Small intestine (tissue), 7 donors: ENCODE data around the gene ATRN. TPM values are rescaled to one million over a fixed set of nuclear protein-coding genes. Genes with fewer than 3 reads are reported as not detected.

Source experiments
- DNase-seq, 2 donors: peaks; one replicate each; pipeline versions ENCODE4 v3.0.0 to v3.0.0-alpha.2; 2013
- FAIRE-seq: peaks from 2 replicates; lab custom pipeline; 2012; peaks lifted over from hg19 to GRCh38; lab: Jason Lieb, UNC
- H3K27ac ChIP-seq, 3 donors: one replicate each; pipeline ENCODE4 v1.5.1; 2013; ENCODE audit warnings: low read length in 2 of 3, mild to moderate bottlenecking in 2 of 3, control low read depth in 1 of 3, inconsistent platforms in 1 of 3, low read depth in 1 of 3, moderate library complexity in 1 of 3
- H3K27me3 ChIP-seq, 3 donors: one replicate each; pipeline ENCODE4 v1.6.1; 2013; ENCODE audit warnings: low read length in 3 of 3, inconsistent platforms in 1 of 3; ENCODE audit not compliant: control insufficient read depth in 3 of 3, insufficient read depth in 3 of 3
- H3K36me3 ChIP-seq, 3 donors: one replicate each; pipeline ENCODE4 v1.6.1; 2013; ENCODE audit warnings: low read length in 3 of 3, inconsistent platforms in 1 of 3, low read depth in 1 of 3, mild to moderate bottlenecking in 1 of 3, moderate library complexity in 1 of 3; ENCODE audit not compliant: control insufficient read depth in 3 of 3, insufficient read depth in 2 of 3
- H3K4me1 ChIP-seq, 3 donors: one replicate each; pipeline ENCODE4 v1.6.1; 2013; ENCODE audit warnings: low read length in 2 of 3, inconsistent platforms in 1 of 3, low read depth in 1 of 3, mild to moderate bottlenecking in 1 of 3, moderate library complexity in 1 of 3; ENCODE audit not compliant: control insufficient read depth in 3 of 3, insufficient read depth in 2 of 3
- H3K4me3 ChIP-seq, 3 donors: one replicate each; pipeline ENCODE4 v1.5.1; 2013; ENCODE audit warnings: low read length in 3 of 3, control low read depth in 1 of 3, inconsistent platforms in 1 of 3, low read depth in 1 of 3, mild to moderate bottlenecking in 1 of 3, moderate library complexity in 1 of 3
- H3K9me3 ChIP-seq, 2 donors: one replicate each; pipeline ENCODE4 v1.6.1; 2013; ENCODE audit warnings: low read depth in 1 of 2, low read length in 1 of 2; ENCODE audit not compliant: control insufficient read depth in 2 of 2, insufficient read depth in 1 of 2
- WGBS, 3 donors: extraction: QIAGEN DNeasy Blood & Tissue Kit; methylation state at CpG; one replicate each; pipeline ENCODE4 v1.1.7; 2013; 5-methylcytosine and 5-hydroxymethylcytosine counted together
- polyA plus RNA-seq, 4 donors: library from polyadenylated mRNA; stranded (reverse) in 3 of 4; unstranded in 1 of 4; fragments of 200-250 nt in 3 of 4; fragments of 120-200 nt in 1 of 4; gene quantifications; one replicate each; pipeline versions ENCODE4 v1.2.1 to v1.2.3, GENCODE V29; 2013
- donor health status: healthy with polysubstance abuse.
- donor health status: control.
- donor health status: control.
- donor health status: Bipolar disorder and iron deficiency.
- donor health status: healthy.

Gene ATRN
- polyA plus RNA-seq, 4 donors, result 11.4 to 126 (median 19.3) TPM

DNA sequence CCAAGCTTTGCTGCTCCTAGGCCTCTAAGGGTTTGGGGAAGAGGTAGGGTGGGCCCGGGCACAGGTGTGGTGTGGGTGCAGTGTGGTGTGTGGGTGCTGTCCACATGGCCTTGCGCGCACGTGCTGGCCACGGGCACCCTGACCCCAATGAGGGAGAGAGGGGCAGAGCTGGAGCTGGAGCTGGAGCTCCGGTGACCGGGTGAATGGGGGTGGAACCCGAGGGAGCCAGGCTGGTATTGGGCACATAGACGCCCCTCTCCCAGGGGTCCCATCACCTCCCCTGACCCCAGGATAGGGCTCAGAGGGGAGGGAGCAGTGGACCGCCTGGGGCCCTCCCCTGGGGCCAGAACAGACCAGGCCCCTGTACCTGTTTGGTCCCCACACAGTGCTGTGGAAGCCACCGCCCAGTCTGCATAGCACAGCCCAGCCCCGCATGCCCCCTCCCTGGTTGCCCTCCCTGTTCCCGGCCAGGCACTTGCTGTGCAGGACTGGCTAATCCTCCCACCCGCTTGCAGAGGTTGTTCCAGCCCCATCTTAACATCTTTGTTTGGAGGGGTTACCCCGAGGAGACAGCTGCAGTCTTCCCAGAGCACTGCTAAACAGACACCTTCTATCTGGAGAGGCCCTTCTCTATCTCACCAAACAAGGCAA, 210.0 kb downstream of the ATRN start:
- no peak for DNase-seq
- peaks cover 0 to 71% (median 4%) of the 10 kb centered on the region in 3 donors for H3K27me3 ChIP-seq
- no peaks in the 10 kb centered on the region for H3K9me3 ChIP-seq
- peaks cover 0 to 2% (median 0%) of the 10 kb centered on the region in 3 donors for H3K36me3 ChIP-seq
- peak overlapping the region in 2 of 3 donors; percentile 15 to 18 for H3K27ac ChIP-seq
- no peak for FAIRE-seq
- H3K4me1 ChIP-seq, result peaks cover 0 to 2% (median 0%) of the 10 kb centered on the region in 3 donors
- 58 to 66% (median 61%) methylated on average over 14 to 15 of the region's 15 CpGs for WGBS, 3 donors
- H3K4me3 ChIP-seq, result peak overlapping the region in 1 of 3 donors; percentile 47

DNA sequence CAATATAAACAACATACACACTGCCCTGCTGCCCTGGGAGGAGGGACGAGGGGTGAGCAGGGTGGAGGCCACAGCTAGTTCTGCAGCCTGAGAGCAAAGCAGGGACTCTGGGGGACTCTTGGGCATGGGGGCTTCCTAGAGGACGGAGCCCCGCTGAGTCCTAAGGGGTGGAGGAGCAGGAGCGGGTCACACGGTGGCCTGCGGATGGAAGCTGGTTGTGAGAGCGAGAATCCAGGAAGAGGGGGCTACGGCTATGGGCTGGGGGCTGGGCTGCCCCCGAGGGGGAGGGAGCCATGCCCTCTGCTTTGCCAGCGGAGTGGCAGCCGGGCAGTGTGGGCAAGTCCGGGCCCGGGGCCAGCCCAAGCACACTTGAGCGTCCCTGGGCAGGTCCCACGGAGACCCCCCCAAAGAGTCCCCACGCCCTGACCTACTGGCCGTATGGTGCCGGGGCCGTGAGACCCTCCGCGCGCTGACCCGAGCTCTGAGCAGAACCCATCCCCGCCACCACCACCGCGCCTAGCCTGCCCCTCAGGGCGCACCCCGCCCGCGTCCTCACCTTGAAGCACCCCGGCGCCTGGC, 210.6 kb downstream of the ATRN start:
- DNase-seq, result no peak
- 11 to 17% (median 16%) methylated on average over 21 to 32 of the region's 32 CpGs for WGBS, 3 donors
- H3K4me1 ChIP-seq, result peaks cover 0 to 2% (median 0%) of the 10 kb centered on the region in 3 donors
- H3K27ac ChIP-seq, result peak overlapping the region in 2 of 3 donors; percentile 4 to 12
- peak overlapping the region in 2 of 3 donors; percentile 20 to 47 for H3K4me3 ChIP-seq
- no peaks in the 10 kb centered on the region for H3K36me3 ChIP-seq
- no peak for FAIRE-seq
- peaks cover 0 to 65% (median 4%) of the 10 kb centered on the region in 3 donors for H3K27me3 ChIP-seq
- H3K9me3 ChIP-seq, result no peaks in the 10 kb centered on the region

DNA sequence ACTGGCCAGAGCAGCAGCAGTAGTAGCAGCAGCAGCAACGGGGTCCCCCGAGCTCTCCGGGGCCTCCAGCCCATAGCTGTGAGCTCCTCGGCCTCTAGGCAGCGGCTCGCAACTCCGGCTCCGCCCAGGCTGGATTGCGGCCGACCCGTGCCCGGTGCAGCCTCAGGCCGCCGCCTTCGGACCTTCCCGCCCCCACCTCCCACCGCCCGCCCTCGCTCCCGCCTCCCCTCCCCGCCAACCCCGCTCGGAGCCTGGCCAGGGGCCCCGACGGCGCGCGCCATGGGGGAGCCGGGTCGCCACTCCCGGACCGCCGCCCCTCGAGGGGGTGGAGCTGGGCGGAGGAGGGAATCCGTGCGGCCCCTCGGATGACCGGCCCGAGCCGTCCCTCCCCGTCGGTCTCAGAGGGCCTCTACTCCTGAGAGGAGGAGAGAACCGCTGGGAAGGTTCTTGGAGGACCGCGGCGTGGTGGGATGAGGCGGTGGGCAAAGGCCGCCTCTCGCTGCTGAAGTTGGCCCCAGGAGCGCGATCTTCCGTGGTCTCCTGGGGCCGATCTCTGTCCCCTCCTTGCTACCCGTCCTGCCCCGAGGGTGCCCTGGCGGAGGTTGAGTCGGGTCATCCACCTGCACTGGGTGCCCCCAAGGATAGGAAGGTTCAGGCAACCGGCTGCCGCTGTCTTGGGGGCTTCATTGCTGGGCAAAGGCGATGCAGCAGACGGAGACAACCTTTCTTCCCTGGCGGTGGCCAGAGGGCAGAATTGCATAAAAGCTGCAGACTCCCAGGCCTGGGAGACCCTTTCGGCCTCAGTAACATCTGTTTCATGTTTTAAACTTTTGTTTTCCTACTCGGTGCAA, 211.3 kb downstream of the ATRN start, which contains the start of gene ADAM33:
Gene ADAM33, minus strand, starts transcription at position 80 of the 851 bp plus-strand sequence. Its CDS starts 6 bp downstream, at position 74.
- H3K27me3 ChIP-seq, result peaks cover 0 to 63% (median 4%) of the 10 kb centered on the region in 3 donors
- no peaks in the 10 kb centered on the region for H3K9me3 ChIP-seq
- H3K27ac ChIP-seq, result peak within 1 kb of the TSS in 2 of 3 donors; percentile 18 to 45
- H3K4me3 ChIP-seq, result peak within 1 kb of the TSS in 2 of 3 donors; percentile 20 to 47
- 5 to 9% (median 7%) methylated on average over 59 to 65 of the region's 65 CpGs for WGBS, 3 donors
- peaks cover 0 to 3% (median 2%) of the 10 kb centered on the region in 3 donors for H3K4me1 ChIP-seq
- FAIRE-seq (no peak), DNase-seq (peak in 1 of 2 donors; percentile 19)
- H3K36me3 ChIP-seq, result no peaks in the 10 kb centered on the region

DNA sequence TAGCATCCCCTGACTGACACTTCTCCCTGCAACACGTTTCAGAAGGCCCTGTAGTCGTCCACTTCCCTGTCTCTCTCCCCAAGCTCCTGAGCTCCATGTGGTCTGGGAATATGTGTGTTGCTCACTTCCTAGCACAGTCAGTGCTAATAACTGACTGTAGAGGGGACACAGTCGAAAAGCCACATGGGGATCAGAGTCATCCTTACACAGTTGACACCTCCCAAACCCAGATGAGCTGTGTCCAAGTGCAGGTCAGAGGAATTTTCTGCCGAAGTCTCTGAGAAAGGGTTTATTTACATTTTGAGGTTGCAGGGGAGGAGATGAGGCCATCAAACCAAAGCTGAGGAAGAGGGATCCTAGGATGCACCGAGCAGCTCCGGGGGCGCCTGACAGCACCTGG, 214.5 kb downstream of the ATRN start:
- Histone ChIP-seq H3K4me3 (no peak overlapping the region), H3K27ac (no peak overlapping the region), H3K36me3 (no peaks in the 10 kb centered on the region), H3K27me3 (peaks cover 0 to 44% (median 4%) of the 10 kb centered on the region in 3 donors), H3K9me3 (no peaks in the 10 kb centered on the region), H3K4me1 (peaks cover 0 to 7% (median 2%) of the 10 kb centered on the region in 3 donors)
- WGBS, 3 donors, result 62 to 73% (median 72%) methylated on average over 7 of the region's 7 CpGs
- no peak for DNase-seq
- no peak for FAIRE-seq

DNA sequence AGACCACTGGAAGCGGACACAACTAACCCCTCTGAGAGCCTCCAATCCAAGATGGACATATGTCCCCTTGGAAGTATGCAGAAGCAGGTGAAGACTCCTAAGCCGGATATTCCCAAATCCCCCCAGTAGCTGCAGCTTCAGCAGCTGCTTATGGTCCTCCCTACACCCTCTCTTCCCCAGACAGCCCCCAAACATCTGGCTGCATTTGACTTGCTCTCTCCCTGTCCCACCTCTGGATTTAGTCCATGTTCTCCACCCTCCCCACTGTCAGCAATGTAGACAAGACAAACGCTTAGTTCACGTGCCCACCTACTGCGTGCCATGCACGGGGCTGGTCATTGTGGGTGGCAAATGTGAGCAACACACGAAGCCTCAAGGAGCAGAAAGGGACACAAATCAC, 215.6 kb downstream of the ATRN start:
- 64 to 69% (median 66%) methylated on average over 7 of the region's 7 CpGs for WGBS, 3 donors
- Histone ChIP-seq H3K4me3 (no peak overlapping the region), H3K9me3 (no peaks in the 10 kb centered on the region), H3K27ac (peak overlapping the region in 1 of 3 donors; percentile 46), H3K27me3 (peaks cover 0 to 33% (median 4%) of the 10 kb centered on the region in 3 donors), H3K36me3 (no peaks in the 10 kb centered on the region), H3K4me1 (peaks cover 0 to 7% (median 2%) of the 10 kb centered on the region in 3 donors)
- DNase-seq (no peak), FAIRE-seq (no peak)

DNA sequence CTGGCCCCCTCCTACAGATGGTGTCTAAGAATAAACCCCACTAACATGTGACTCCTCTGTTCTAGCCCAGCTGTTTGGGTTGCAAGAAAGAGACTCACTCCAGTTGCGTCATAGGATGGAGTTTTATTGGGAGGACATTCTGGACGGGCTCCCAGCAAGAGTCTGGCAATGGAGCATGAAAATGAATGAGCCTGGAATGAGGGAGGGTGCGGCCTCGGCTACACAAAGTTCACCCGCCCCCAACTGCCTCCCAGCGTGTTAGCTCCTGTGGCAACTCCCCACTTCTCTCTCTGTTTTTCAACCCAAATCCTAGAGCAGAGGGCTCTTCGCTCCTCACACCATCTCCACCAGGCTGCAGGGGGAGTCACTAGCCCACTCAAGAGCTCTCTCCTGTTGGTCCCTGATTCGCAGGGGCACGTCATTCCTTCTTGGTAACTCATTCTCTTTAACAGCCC, 216.1 kb downstream of the ATRN start:
- Histone ChIP-seq H3K27me3 (peaks cover 0 to 28% (median 4%) of the 10 kb centered on the region in 3 donors), H3K27ac (peak overlapping the region in 1 of 3 donors; percentile 46), H3K4me1 (peaks cover 0 to 7% (median 2%) of the 10 kb centered on the region in 3 donors), H3K9me3 (no peaks in the 10 kb centered on the region), H3K36me3 (no peaks in the 10 kb centered on the region), H3K4me3 (no peak overlapping the region)
- FAIRE-seq (no peak), DNase-seq (peak; percentile 48 to 68)
- 24 to 33% (median 32%) methylated on average over 9 of the region's 9 CpGs for WGBS, 3 donors

DNA sequence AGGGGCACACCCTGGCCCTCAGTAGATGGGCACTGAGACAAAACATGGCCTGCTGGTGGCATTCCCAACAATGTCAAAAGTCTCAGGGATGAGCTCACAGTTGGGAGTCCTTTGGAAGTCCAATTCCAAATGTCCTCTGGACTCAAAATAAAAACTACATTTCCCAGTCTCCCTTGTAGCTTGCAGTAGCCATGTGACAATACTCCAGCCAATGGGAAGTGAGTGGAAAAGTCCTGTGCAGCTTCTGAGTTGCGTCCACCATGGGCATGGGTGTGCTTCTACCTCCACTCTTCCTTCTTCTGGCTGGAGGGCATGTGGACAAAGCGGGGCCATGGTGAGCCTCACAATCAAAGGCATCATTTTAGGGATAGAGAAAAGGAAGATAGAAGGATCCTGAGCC, 216.8 kb downstream of the ATRN start:
- Histone ChIP-seq H3K4me3 (no peak overlapping the region), H3K36me3 (no peaks in the 10 kb centered on the region), H3K4me1 (peaks cover 0 to 7% (median 2%) of the 10 kb centered on the region in 3 donors), H3K27ac (peak overlapping the region in 1 of 3 donors; percentile 2), H3K9me3 (no peaks in the 10 kb centered on the region), H3K27me3 (peaks cover 0 to 22% (median 0%) of the 10 kb centered on the region in 3 donors)
- DNase-seq (peak; percentile 33 to 54), FAIRE-seq (no peak)
- 53 to 59% (median 58%) methylated on average over 2 of the region's 2 CpGs for WGBS, 3 donors

DNA sequence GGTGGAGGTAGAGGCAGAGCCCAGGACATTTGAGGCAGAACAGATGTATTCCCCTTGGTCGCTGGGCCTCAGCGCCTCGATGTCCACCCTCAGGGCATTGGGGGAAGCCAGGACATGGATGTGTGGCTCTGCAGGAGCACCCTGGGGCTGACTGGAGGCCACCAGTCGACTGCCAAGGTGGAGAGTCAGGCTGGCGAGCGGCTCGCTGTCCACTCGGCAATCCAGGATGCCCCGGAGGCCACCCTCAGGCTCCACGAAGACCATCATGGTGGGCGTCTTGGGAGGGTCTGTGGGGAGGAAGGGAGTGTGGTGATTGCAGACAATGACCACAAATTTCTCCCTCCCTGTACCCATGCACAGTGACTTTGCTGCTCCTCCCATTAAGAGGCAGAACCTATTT, 219.2 kb downstream of the ATRN start:
- DNase-seq, result no peak
- Histone ChIP-seq H3K27me3 (peaks cover 0 to 12% (median 0%) of the 10 kb centered on the region in 3 donors), H3K27ac (no peak overlapping the region), H3K36me3 (no peaks in the 10 kb centered on the region), H3K4me3 (no peak overlapping the region), H3K4me1 (peaks cover 0 to 7% (median 2%) of the 10 kb centered on the region in 3 donors), H3K9me3 (no peaks in the 10 kb centered on the region)
- 86 to 93% (median 86%) methylated on average over 11 of the region's 11 CpGs for WGBS, 3 donors
- no peak for FAIRE-seq
